Hepatocyte (in vitro differentiated cells): Measurements from ENCODE around the gene ZNF512.

Experiments used
- EZH2 ChIP-seq: fragments of 200-600 bp; sonication (generic); IDR thresholded peaks from 2 replicates; pipeline ENCODE4 v1.6.1; 2016; ENCODE audit warnings: antibody characterized with exemption, mild to moderate bottlenecking, borderline replicate concordance
- EZH2phosphoT487 ChIP-seq: fragments of 200-600 bp; sonication (generic); IDR thresholded peaks from one replicate; pipeline ENCODE4 v1.6.1; 2018; ENCODE audit warnings: antibody characterized with exemption, mild to moderate bottlenecking, low read depth, moderate library complexity; ENCODE audit not compliant: unreplicated experiment, severe bottlenecking
- TF ChIP-seq, protein P1 (sequence below): fragments of 200-600 bp; sonication (generic); IDR thresholded peaks from 2 replicates; pipeline ENCODE4 v1.5.1; 2016; ENCODE audit warnings: antibody characterized with exemption, mild to moderate bottlenecking; ENCODE audit not compliant: poor library complexity

DNA sequence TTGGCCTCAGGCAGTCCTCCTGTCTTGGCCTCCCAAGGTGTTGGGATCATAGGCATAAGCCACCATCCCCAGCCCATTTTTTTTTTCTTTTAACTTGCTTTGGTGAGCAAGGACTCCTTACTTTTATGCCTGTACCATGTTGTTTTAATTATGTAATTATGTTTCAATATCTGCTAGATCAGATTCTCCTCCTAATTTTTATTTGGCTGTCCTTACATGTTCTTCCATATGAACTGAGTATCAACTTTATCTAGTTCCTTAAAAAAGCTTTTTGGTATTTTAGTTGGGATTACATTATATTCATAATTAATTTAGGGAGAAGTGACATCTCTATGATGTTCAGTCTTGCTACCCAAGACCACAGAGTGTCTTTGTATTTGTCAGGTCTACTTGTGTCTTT is 62.4 kb downstream of the ZNF512 start:
- no peak for TF ChIP-seq EZH2
- TF ChIP-seq, protein P1, sequence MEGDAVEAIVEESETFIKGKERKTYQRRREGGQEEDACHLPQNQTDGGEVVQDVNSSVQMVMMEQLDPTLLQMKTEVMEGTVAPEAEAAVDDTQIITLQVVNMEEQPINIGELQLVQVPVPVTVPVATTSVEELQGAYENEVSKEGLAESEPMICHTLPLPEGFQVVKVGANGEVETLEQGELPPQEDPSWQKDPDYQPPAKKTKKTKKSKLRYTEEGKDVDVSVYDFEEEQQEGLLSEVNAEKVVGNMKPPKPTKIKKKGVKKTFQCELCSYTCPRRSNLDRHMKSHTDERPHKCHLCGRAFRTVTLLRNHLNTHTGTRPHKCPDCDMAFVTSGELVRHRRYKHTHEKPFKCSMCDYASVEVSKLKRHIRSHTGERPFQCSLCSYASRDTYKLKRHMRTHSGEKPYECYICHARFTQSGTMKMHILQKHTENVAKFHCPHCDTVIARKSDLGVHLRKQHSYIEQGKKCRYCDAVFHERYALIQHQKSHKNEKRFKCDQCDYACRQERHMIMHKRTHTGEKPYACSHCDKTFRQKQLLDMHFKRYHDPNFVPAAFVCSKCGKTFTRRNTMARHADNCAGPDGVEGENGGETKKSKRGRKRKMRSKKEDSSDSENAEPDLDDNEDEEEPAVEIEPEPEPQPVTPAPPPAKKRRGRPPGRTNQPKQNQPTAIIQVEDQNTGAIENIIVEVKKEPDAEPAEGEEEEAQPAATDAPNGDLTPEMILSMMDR = no peak
- no peak for TF ChIP-seq EZH2phosphoT487
